Spleen (tissue), 11 donors: ENCODE results near the gene ZFYVE28. TPM values are rescaled to one million over a fixed set of nuclear protein-coding genes. Genes with fewer than 3 reads are reported as not detected.

Experiments used
- DNase-seq: peaks from one replicate; pipeline ENCODE4 v3.0.0-alpha.2; 2020
- H3K27ac ChIP-seq, 8 donors: fragments of 200-600 bp; sonication (generic) in 7 of 8; 1 replicate in 4 of 8; 2 replicates in 4 of 8; pipeline versions ENCODE4 v1.5.0 to v1.8.0; 2016 to 2021; ENCODE audit warnings: inconsistent platforms in 4 of 8, mild to moderate bottlenecking in 4 of 8, moderate library complexity in 1 of 8
- H3K27me3 ChIP-seq, 7 donors: fragments of 200-600 bp; sonication (generic) in 6 of 7; replicated peaks in 1 of 7; 1 replicate in 4 of 7; 2 replicates in 3 of 7; pipeline versions ENCODE4 v1.5.0 to v1.8.0; 2016 to 2021; ENCODE audit warnings: inconsistent platforms in 3 of 7, mild to moderate bottlenecking in 1 of 7
- H3K36me3 ChIP-seq, 6 donors: fragments of 200-600 bp; sonication (generic) in 5 of 6; 1 replicate in 4 of 6; 2 replicates in 2 of 6; pipeline versions ENCODE4 v1.5.0 to v1.8.0; 2016 to 2021; ENCODE audit warnings: inconsistent platforms in 2 of 6
- H3K4me1 ChIP-seq, 6 donors: fragments of 200-600 bp; sonication (generic) in 5 of 6; 1 replicate in 3 of 6; 2 replicates in 3 of 6; pipeline versions ENCODE4 v1.5.0 to v1.8.0; 2016 to 2021; ENCODE audit warnings: inconsistent platforms in 3 of 6
- H3K4me3 ChIP-seq, 8 donors: fragments of 200-600 bp; sonication (generic) in 7 of 8; 1 replicate in 4 of 8; 2 replicates in 4 of 8; pipeline versions ENCODE4 v1.5.0 to v1.8.0; 2016 to 2021; ENCODE audit warnings: inconsistent platforms in 4 of 8, mild to moderate bottlenecking in 4 of 8, moderate library complexity in 2 of 8
- H3K9me3 ChIP-seq, 8 donors: fragments of 200-600 bp; sonication (generic) in 7 of 8; 1 replicate in 4 of 8; 2 replicates in 4 of 8; pipeline versions ENCODE4 v1.5.0 to v1.8.0; 2016 to 2021; ENCODE audit warnings: inconsistent platforms in 4 of 8
- CTCF ChIP-seq, 11 experiments: fragments of 200-600 bp in 7 of 11; fragments of 450-650 bp in 4 of 11; sonication (generic) in 4 of 11; IDR thresholded peaks in 8 of 11; conservative IDR thresholded peaks in 3 of 11; 1 replicate in 7 of 11; 2 replicates in 4 of 11; pipeline versions ENCODE4 v1.4.0 to v1.8.0; 2016 to 2021; ENCODE audit warnings: antibody characterized with exemption in 11 of 11, inconsistent platforms in 4 of 11, mild to moderate bottlenecking in 1 of 11
- POLR2A ChIP-seq, 3 donors: fragments of 450-650 bp; IDR thresholded peaks; one replicate each; pipeline ENCODE4 v1.5.1; 2017; ENCODE audit warnings: antibody characterized with exemption in 3 of 3, mild to moderate bottlenecking in 1 of 3
- POLR2AphosphoS5 ChIP-seq, 3 donors: sonication (generic); formaldehyde crosslinking; IDR thresholded peaks; one replicate each; pipeline ENCODE4 v1.5.1; 2017; ENCODE audit warnings: antibody characterized with exemption in 3 of 3
- WGBS, 5 donors: extraction: QIAGEN DNeasy Blood & Tissue Kit in 3 of 5; methylation state at CpG; one replicate each; pipeline versions ENCODE4 v1.1.5 to v1.1.7; 2013 to 2018; 5-methylcytosine and 5-hydroxymethylcytosine counted together
- intact Hi-C: fragments of 100-400 bp; cut with DNase I; formaldehyde crosslinking; loops from one replicate; pipeline ENCODE4 v1.15.0; 2023; ENCODE audit warnings: low total_unique reads
- polyA plus RNA-seq, 3 donors: library from polyadenylated mRNA; stranded (reverse); fragments of 200-250 nt; gene quantifications; one replicate each; pipeline ENCODE4 v1.2.1, GENCODE V29; 2013
- total RNA-seq, 7 donors: library from RNA; depleted of rRNA in 3 of 7; stranded (reverse); fragments of >200 nt in 3 of 7; fragmentation: NEBNext Ultra II Directional in 4 of 7; extraction: Animal tissue kit (Norgen Biotek cat#: 25700) in 4 of 7; gene quantifications; one replicate each; pipeline versions ENCODE4 v1.1.0 to v1.2.1, GENCODE V29; 2016 to 2021
- donor health status: healthy with polysubstance abuse.
- donor health status: DM: no; HTN: no; CAD: no; lungs with moderate emphysema.
- donor health status: DM: no; HTN: no; CAD: no.
- donor health status: Bipolar disorder and iron deficiency.
- donor health status: healthy.
- donor health status: DM: no; HTN: no; CAD: no.
- donor health status: DM: yes; HTN: yes; CAD: no.

The ZFYVE28 gene
- total and polyA plus RNA-seq, 10 donors = 2.7 to 31.3 (median 12.6) TPM

DNA sequence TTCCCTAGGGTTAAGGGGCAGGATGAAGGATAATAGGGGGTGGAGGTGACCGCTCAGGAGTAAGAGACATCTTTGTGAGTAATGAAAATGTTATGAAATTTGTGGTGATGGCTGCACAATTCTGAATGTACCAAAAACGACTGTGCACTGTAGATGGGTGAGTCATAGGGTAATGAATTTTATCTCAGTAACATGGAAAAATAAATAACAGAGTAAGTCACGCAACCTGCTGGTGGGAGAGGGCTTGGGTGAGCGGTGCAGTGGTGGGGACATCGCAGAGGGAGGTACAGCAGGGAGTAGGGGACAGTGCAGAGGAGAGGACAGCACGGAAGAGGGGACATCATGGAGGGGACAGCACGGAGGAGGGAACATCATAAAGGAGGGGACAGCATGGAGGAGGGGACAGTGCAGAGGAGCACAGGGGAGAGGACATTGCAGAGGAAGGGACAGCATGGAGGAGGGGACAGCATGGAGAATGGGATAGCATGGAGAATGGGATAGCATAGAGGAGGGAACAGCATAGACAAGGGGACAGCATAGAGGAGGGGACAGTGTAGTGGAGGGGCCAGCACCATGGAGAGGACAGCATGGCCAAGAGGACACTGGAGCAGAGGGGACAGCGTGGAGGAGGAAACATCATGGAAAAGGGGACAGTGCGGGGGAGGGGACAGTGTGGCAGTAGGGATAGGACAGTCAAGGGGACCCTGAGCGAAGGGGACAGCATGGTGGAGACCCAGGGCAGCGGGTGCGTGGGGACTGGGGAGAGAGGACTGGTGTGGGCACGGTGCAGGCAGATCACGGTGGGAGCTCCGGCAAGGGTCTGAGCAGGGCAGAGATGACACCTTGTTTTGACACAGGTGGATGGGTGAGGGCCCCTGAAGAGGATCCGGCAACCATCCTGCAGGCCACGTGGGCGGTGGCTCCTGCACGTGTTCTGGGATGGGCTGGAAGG lies 88.1 kb downstream of the ZFYVE28 start:
- Histone ChIP-seq H3K36me3 (peaks cover 0 to 19% (median 0%) of the 10 kb centered on the region in 6 donors), H3K9me3 (peaks cover 0 to 39% (median 33%) of the 10 kb centered on the region in 8 donors), H3K4me3 (no peak overlapping the region), H3K27me3 (no peaks in the 10 kb centered on the region), H3K4me1 (peaks cover 0 to 11% (median 5%) of the 10 kb centered on the region in 6 donors), H3K27ac (no peak overlapping the region)
- intact Hi-C loops = no loop called here
- peak; percentile 53 for DNase-seq
- WGBS, 5 donors = 77 to 84% (median 82%) methylated on average over 19 of the region's 19 CpGs
- TF ChIP-seq CTCF (IDR thresholded peaks at IDR 0.05 in 8 of 11, conservative IDR thresholded peaks at IDR 0.05 in 3 of 11) = no peak
- no peak for TF ChIP-seq POLR2AphosphoS5 (IDR thresholded peaks at IDR 0.05)
- TF ChIP-seq POLR2A (IDR thresholded peaks at IDR 0.05) = no peak

DNA sequence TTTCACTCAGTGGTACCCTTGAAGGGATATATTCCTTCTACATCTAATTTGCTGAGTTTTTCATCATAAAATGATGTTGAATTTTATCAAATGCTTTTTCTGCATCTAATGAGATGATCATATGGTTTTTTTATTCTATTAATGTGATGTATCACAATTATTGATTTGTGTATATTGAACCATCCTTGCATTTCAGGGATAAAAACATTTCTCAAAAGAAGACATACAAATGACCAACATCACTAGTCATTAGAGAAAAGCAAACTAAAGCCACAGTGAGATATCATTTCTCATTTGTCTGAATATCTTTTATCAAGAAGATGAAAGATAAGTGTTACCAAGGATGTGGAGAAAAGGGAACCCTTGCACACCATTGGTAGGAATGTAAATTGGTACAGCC lies 90.9 kb downstream of the ZFYVE28 start:
- no peak for DNase-seq
- no peak overlapping the region for H3K4me3 ChIP-seq
- peaks cover 0 to 45% (median 33%) of the 10 kb centered on the region in 8 donors for H3K9me3 ChIP-seq
- TF ChIP-seq POLR2A (IDR thresholded peaks at IDR 0.05) = no peak
- no peak for TF ChIP-seq CTCF (IDR thresholded peaks at IDR 0.05 in 8 of 11, conservative IDR thresholded peaks at IDR 0.05 in 3 of 11)
- TF ChIP-seq POLR2AphosphoS5 (IDR thresholded peaks at IDR 0.05) = no peak
- no peaks in the 10 kb centered on the region for H3K27me3 ChIP-seq
- peaks cover 0 to 13% (median 0%) of the 10 kb centered on the region in 6 donors for H3K36me3 ChIP-seq
- intact Hi-C loops = no loop called here
- no peaks in the 10 kb centered on the region for H3K4me1 ChIP-seq
- no peak overlapping the region for H3K27ac ChIP-seq

DNA sequence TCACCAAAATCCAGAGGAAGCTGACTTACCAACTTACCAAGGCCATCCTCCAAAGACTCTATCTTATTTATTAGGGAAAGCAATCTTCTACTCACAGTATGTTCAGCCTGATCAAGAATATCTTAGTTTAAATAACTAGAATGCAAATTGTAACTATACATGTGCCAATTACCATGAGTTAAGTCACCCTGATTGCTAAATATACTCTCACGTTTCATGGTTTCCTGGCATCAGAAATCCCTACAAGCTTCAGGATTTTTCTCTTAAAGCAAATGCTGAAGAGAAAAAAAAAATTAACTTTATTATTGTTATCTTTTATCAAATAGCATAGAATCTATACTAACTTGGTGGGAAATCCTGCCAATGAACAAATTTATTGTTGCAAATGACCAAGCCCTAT lies 93.6 kb downstream of the ZFYVE28 start:
- no peak for DNase-seq
- TF ChIP-seq POLR2A (IDR thresholded peaks at IDR 0.05) = no peak
- no peak for TF ChIP-seq CTCF (IDR thresholded peaks at IDR 0.05 in 8 of 11, conservative IDR thresholded peaks at IDR 0.05 in 3 of 11)
- no peak for TF ChIP-seq POLR2AphosphoS5 (IDR thresholded peaks at IDR 0.05)
- WGBS, 5 donors = 52 to 82% (median 69%) methylated on average over 1 of the region's 1 CpG
- H3K9me3 ChIP-seq = peaks cover 0 to 45% (median 33%) of the 10 kb centered on the region in 8 donors
- H3K4me1 ChIP-seq = peaks cover 0 to 6% (median 0%) of the 10 kb centered on the region in 6 donors
- H3K4me3 ChIP-seq = no peak overlapping the region
- intact Hi-C loops = no loop called here
- H3K27me3 ChIP-seq = peaks cover 0 to 9% (median 0%) of the 10 kb centered on the region in 7 donors
- H3K27ac ChIP-seq = no peak overlapping the region
- H3K36me3 ChIP-seq = peaks cover 0 to 8% (median 0%) of the 10 kb centered on the region in 6 donors

GRCh38 chr4:2322841-2323240 lies 95.6 kb downstream of the ZFYVE28 start:
- Histone ChIP-seq H3K36me3 (peaks cover 0 to 3% (median 0%) of the 10 kb centered on the region in 6 donors), H3K4me3 (no peak overlapping the region), H3K4me1 (peaks cover 0 to 6% (median 0%) of the 10 kb centered on the region in 6 donors), H3K27ac (no peak overlapping the region), H3K9me3 (peaks cover 0 to 27% (median 16%) of the 10 kb centered on the region in 8 donors), H3K27me3 (peaks cover 0 to 9% (median 0%) of the 10 kb centered on the region in 7 donors)
- 82 to 86% (median 84%) methylated on average over 13 of the region's 13 CpGs for WGBS, 5 donors
- TF ChIP-seq POLR2AphosphoS5 (IDR thresholded peaks at IDR 0.05) (no peak), CTCF (IDR thresholded peaks at IDR 0.05 in 8 of 11, conservative IDR thresholded peaks at IDR 0.05 in 3 of 11) (no peak), POLR2A (IDR thresholded peaks at IDR 0.05) (no peak)
- intact Hi-C loops = no loop called here
- DNase-seq = no peak
